Stimulated activated CD4-positive, alpha-beta T cell treated with anti-CD3 and anti-CD28 coated beads, Interleukin-15, amount 100 ng/mL, for 24 hours (primary cell): ENCODE results near the gene CRYGS.

Source experiments
- DNase-seq: peaks from one replicate; pipeline ENCODE4 v3.0.0-alpha.2; 2020

Gene CRYGS

DNA sequence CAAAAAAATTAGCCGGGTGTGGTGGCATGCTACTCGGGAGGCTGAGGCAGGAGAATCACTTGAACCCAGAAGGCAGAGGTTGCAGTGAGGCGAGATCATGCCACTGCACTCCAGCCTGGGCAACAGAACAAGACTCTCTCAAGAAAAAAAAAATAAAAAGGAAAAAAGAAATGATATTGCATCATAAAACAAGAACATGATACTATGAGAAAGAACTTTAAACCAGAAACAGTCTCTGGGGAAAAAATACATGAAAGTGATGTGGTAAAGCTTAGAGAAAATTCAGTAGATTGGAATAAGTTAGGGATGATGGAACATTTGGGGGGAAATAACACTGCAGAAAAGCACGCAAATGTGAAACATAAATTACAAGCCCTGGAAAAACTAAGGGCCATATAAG is 54.7 kb downstream of the CRYGS start:
- no peak for DNase-seq
